MM.1S (cell line): Measurements from ENCODE around the gene CPT1C.

Experiments used
- CTCF ChIP-seq: fragments of 300-600 bp; sonication (generic); IDR thresholded peaks from 2 replicates; pipeline ENCODE4 v1.5.1; 2016; ENCODE audit warnings: antibody characterized with exemption, low read length, mixed read lengths
- EZH2 ChIP-seq: fragments of 300-600 bp; sonication (generic); optimal IDR thresholded peaks from 2 replicates; pipeline ENCODE3; 2017; ENCODE audit warnings: low read depth, mild to moderate bottlenecking, antibody characterized with exemption, low read length, mixed read lengths

GRCh38 chr19:49664171-49665035, 26.5 kb upstream of the CPT1C start:
- TF ChIP-seq EZH2 (no peak), CTCF (peak; percentile 13; the same call in 1 of the 2 replicates)
